WTC11 (cell line): ENCODE measurements around the gene ACSL1.

Experiments used
- GABPB1 ChIP-seq: sonication (generic); formaldehyde crosslinking; IDR thresholded peaks from 2 replicates; pipeline ENCODE4 v1.8.1; 2023; ENCODE audit warnings: mild to moderate bottlenecking, missing genetic modification reagents
- TCF7 ChIP-seq: sonication (generic); formaldehyde crosslinking; IDR thresholded peaks from 2 replicates; pipeline ENCODE4 v1.8.0; 2022; ENCODE audit warnings: mild to moderate bottlenecking, low read depth, missing genetic modification reagents, moderate library complexity
- TP53 ChIP-seq: sonication (generic); formaldehyde crosslinking; IDR thresholded peaks from 2 replicates; pipeline ENCODE4 v1.8.1; 2023; ENCODE audit warnings: mild to moderate bottlenecking, missing genetic modification reagents
- ZNF671 ChIP-seq: fragments of 250-450 bp; sonication (Bioruptor Pico); IDR thresholded peaks from 2 replicates; pipeline ENCODE4 v1.8.0; 2021; ENCODE audit warnings: mild to moderate bottlenecking
- TF ChIP-seq, protein P1 (sequence below): fragments of 200-600 bp; IDR thresholded peaks from 2 replicates; pipeline ENCODE4 v1.8.0; 2022; ENCODE audit warnings: antibody characterized with exemption
- TF ChIP-seq, protein P2 (sequence below): sonication (generic); formaldehyde crosslinking; IDR thresholded peaks from 2 replicates; pipeline ENCODE4 v1.8.1; 2022; ENCODE audit warnings: mild to moderate bottlenecking, missing genetic modification reagents, moderate library complexity, borderline replicate concordance
- TF ChIP-seq, protein P3 (sequence below): sonication (generic); formaldehyde crosslinking; IDR thresholded peaks from 2 replicates; pipeline ENCODE4 v1.8.0; 2022; ENCODE audit warnings: mild to moderate bottlenecking, missing genetic modification reagents
- TF ChIP-seq, protein P4 (sequence below): sonication (generic); formaldehyde crosslinking; IDR thresholded peaks from 2 replicates; pipeline ENCODE4 v1.8.0; 2023; ENCODE audit warnings: missing genetic modification reagents

DNA sequence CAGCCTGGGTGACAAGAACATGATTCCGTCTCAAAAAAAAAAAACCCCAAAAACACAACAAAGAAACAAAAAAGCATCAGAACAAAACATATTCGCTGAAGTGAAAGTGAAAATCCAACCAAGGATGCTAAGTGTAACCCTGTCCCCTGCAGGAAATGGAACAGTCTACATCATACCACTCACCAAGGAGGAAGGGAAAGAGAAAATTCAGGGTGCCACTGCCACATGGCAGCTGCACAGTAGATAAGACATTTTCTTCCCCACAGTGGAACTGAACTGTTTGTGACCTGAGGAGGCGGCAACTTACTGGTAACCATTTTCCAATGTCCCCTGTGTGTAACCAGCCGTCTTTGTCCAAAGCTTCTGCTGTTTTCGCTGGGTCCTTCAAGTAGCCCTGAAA, 63.7 kb downstream of the ACSL1 start:
- TF ChIP-seq TCF7 (no peak), GABPB1 (CRISPR knock-in tag) (no peak), TP53 (CRISPR knock-in tag) (no peak), ZNF671 (no peak)
- TF ChIP-seq, protein P1, sequence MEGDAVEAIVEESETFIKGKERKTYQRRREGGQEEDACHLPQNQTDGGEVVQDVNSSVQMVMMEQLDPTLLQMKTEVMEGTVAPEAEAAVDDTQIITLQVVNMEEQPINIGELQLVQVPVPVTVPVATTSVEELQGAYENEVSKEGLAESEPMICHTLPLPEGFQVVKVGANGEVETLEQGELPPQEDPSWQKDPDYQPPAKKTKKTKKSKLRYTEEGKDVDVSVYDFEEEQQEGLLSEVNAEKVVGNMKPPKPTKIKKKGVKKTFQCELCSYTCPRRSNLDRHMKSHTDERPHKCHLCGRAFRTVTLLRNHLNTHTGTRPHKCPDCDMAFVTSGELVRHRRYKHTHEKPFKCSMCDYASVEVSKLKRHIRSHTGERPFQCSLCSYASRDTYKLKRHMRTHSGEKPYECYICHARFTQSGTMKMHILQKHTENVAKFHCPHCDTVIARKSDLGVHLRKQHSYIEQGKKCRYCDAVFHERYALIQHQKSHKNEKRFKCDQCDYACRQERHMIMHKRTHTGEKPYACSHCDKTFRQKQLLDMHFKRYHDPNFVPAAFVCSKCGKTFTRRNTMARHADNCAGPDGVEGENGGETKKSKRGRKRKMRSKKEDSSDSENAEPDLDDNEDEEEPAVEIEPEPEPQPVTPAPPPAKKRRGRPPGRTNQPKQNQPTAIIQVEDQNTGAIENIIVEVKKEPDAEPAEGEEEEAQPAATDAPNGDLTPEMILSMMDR: no peak
- TF ChIP-seq, protein P2, sequence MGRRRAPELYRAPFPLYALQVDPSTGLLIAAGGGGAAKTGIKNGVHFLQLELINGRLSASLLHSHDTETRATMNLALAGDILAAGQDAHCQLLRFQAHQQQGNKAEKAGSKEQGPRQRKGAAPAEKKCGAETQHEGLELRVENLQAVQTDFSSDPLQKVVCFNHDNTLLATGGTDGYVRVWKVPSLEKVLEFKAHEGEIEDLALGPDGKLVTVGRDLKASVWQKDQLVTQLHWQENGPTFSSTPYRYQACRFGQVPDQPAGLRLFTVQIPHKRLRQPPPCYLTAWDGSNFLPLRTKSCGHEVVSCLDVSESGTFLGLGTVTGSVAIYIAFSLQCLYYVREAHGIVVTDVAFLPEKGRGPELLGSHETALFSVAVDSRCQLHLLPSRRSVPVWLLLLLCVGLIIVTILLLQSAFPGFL (CRISPR knock-in tag): no peak
- TF ChIP-seq, protein P3, sequence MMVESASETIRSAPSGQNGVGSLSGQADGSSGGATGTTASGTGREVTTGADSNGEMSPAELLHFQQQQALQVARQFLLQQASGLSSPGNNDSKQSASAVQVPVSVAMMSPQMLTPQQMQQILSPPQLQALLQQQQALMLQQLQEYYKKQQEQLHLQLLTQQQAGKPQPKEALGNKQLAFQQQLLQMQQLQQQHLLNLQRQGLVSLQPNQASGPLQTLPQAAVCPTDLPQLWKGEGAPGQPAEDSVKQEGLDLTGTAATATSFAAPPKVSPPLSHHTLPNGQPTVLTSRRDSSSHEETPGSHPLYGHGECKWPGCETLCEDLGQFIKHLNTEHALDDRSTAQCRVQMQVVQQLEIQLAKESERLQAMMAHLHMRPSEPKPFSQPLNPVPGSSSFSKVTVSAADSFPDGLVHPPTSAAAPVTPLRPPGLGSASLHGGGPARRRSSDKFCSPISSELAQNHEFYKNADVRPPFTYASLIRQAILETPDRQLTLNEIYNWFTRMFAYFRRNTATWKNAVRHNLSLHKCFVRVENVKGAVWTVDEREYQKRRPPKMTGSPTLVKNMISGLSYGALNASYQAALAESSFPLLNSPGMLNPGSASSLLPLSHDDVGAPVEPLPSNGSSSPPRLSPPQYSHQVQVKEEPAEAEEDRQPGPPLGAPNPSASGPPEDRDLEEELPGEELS (CRISPR knock-in tag): no peak
- TF ChIP-seq, protein P4, sequence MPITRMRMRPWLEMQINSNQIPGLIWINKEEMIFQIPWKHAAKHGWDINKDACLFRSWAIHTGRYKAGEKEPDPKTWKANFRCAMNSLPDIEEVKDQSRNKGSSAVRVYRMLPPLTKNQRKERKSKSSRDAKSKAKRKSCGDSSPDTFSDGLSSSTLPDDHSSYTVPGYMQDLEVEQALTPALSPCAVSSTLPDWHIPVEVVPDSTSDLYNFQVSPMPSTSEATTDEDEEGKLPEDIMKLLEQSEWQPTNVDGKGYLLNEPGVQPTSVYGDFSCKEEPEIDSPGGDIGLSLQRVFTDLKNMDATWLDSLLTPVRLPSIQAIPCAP: no peak
